Esophagus squamous epithelium (tissue), 5 donors: ENCODE measurements around the gene HOXD13. TPM values are rescaled to one million over a fixed set of nuclear protein-coding genes. Genes with fewer than 3 reads are reported as not detected.

Experiments
- DNase-seq: peaks from one replicate; lab custom pipeline; 2025; lab: John Stamatoyannopoulos, UW
- H3K27ac ChIP-seq, 4 donors: fragments of 200-600 bp; sonication (generic); one replicate each; pipeline ENCODE4 v1.5.1; 2016 to 2019; ENCODE audit warnings: mild to moderate bottlenecking in 1 of 4
- H3K27me3 ChIP-seq, 4 donors: fragments of 200-600 bp; sonication (generic); 1 replicate in 3 of 4; 2 replicates in 1 of 4; pipeline versions ENCODE4 v1.5.1 to v1.6.0; 2017 to 2021; ENCODE audit warnings: antibody characterized with exemption in 1 of 4
- H3K36me3 ChIP-seq, 3 donors: fragments of 200-600 bp; sonication (generic); one replicate each; pipeline ENCODE4 v1.5.1; 2016 to 2019
- H3K4me1 ChIP-seq, 3 donors: fragments of 200-600 bp; sonication (generic); one replicate each; pipeline ENCODE4 v1.5.1; 2017 to 2019
- H3K4me3 ChIP-seq, 4 donors: fragments of 200-600 bp; sonication (generic); 1 replicate in 3 of 4; 2 replicates in 1 of 4; pipeline ENCODE4 v1.5.1; 2016 to 2019; ENCODE audit warnings: mild to moderate bottlenecking in 2 of 4, moderate library complexity in 1 of 4
- H3K9me3 ChIP-seq, 3 donors: fragments of 200-600 bp; sonication (generic); one replicate each; pipeline ENCODE4 v1.5.1; 2016 to 2019
- POLR2A ChIP-seq, 4 donors: fragments of 450-650 bp; IDR thresholded peaks; one replicate each; pipeline ENCODE4 v1.6.1; 2017; ENCODE audit warnings: antibody characterized with exemption in 4 of 4, mild to moderate bottlenecking in 4 of 4, moderate library complexity in 3 of 4
- WGBS, 2 donors: methylation state at CpG; one replicate each; pipeline ENCODE4 v1.1.5; 2018; 5-methylcytosine and 5-hydroxymethylcytosine counted together
- intact Hi-C: fragments of 100-400 bp; cut with DNase I; formaldehyde crosslinking; loops from one replicate; pipeline ENCODE4 v1.15.0; 2022
- total RNA-seq, 4 donors: library from RNA; depleted of rRNA; stranded (reverse); fragments of >200 nt; gene quantifications; one replicate each; pipeline ENCODE4 v1.1.0, GENCODE V29; 2016
- TF ChIP-seq, protein P1 (sequence below), 6 experiments: fragments of 450-650 bp in 4 of 6; fragments of 200-600 bp in 2 of 6; sonication (generic) in 2 of 6; IDR thresholded peaks; one replicate each; pipeline ENCODE4 v1.5.1; 2016 to 2019; ENCODE audit warnings: antibody characterized with exemption in 6 of 6, mild to moderate bottlenecking in 4 of 6, moderate library complexity in 4 of 6
- donor health status: DM: yes; HTN: yes; CAD: no.

HOXD13 gene
- total RNA-seq, 4 donors from 2014 or later: not detected

DNA sequence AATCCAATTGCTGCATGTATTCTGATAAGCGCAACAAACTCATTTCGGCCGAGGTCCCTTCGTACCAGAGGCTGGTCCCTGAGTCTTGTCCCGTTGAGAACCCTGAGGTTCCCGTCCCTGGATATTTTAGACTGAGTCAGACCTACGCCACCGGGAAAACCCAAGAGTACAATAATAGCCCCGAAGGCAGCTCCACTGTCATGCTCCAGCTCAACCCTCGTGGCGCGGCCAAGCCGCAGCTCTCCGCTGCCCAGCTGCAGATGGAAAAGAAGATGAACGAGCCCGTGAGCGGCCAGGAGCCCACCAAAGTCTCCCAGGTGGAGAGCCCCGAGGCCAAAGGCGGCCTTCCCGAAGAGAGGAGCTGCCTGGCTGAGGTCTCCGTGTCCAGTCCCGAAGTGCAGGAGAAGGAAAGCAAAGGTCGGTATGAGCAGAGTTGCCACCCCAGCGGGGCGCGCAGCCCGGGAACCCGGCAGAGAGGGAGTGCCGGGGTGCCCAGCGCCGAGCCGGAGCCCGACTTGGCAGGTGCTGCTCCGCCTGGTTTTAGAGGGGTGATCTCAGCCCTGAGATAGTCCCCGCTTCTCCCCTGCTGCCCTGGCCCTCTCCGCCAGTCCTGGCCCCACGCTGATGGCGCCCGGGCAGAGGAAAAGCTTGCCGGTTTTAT lies 24.8 kb downstream of the HOXD13 start:
- Histone ChIP-seq H3K27ac (peak overlapping the region in 2 of 4 donors; percentile 17 to 42), H3K4me3 (peak overlapping the region in 3 of 4 donors; percentile 12 to 27 (median 12)), H3K4me1 (peaks cover 0 to 17% (median under 1%) of the 10 kb centered on the region in 3 donors), H3K27me3 (peaks cover 51 to 100% (median 67%) of the 10 kb centered on the region in 4 donors), H3K9me3 (no peaks in the 10 kb centered on the region), H3K36me3 (no peaks in the 10 kb centered on the region)
- TF ChIP-seq, protein P1, sequence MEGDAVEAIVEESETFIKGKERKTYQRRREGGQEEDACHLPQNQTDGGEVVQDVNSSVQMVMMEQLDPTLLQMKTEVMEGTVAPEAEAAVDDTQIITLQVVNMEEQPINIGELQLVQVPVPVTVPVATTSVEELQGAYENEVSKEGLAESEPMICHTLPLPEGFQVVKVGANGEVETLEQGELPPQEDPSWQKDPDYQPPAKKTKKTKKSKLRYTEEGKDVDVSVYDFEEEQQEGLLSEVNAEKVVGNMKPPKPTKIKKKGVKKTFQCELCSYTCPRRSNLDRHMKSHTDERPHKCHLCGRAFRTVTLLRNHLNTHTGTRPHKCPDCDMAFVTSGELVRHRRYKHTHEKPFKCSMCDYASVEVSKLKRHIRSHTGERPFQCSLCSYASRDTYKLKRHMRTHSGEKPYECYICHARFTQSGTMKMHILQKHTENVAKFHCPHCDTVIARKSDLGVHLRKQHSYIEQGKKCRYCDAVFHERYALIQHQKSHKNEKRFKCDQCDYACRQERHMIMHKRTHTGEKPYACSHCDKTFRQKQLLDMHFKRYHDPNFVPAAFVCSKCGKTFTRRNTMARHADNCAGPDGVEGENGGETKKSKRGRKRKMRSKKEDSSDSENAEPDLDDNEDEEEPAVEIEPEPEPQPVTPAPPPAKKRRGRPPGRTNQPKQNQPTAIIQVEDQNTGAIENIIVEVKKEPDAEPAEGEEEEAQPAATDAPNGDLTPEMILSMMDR (IDR thresholded peaks at IDR 0.05): no peak
- TF ChIP-seq POLR2A (IDR thresholded peaks at IDR 0.05): no peak
- intact Hi-C loops: no loop called here
- DNase-seq: no peak
- WGBS, 2 donors: 29 to 44% methylated on average over 7 to 13 of the region's 40 CpGs

DNA sequence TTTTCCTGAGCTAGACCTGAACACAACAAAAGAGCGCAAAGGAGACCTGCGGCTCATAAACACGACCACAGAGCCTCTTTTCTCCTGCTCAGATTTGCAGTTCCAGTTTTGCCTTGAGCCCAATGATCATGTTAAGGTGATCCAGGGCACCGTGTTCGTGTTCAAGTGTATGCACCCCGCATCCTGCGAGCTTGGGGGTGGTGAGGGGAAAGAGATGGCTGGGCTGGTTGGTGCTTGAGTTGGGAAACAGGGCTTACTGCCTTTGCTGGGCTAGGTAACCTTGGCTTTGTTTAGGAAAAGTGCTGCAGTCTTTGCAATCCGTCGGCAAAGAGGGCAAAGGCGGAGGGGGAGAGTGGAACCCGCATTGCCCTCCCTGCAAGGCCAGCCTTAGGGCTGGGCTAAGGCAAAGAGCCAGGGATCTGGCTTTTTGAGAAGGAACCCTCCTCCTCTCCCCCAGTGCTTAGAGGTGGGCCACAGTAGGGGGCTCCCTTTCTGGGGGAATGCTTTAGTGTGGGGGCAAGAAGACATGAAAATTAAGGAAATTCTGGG lies 25.4 kb downstream of the HOXD13 start:
- peaks cover 0 to 23% (median 4%) of the 10 kb centered on the region in 3 donors for H3K4me1 ChIP-seq
- DNase-seq: no peak
- H3K36me3 ChIP-seq: no peaks in the 10 kb centered on the region
- peaks cover 52 to 100% (median 64%) of the 10 kb centered on the region in 4 donors for H3K27me3 ChIP-seq
- intact Hi-C loops: no loop called here
- H3K27ac ChIP-seq: peak overlapping the region in 2 of 4 donors; percentile 17 to 42
- TF ChIP-seq POLR2A (IDR thresholded peaks at IDR 0.05): no peak
- TF ChIP-seq, protein P1 (IDR thresholded peaks at IDR 0.05): no peak
- H3K9me3 ChIP-seq: no peaks in the 10 kb centered on the region
- WGBS, 2 donors: 7 to 18% methylated on average over 6 to 9 of the region's 11 CpGs
- peak overlapping the region in 3 of 4 donors; percentile 12 to 27 (median 12) for H3K4me3 ChIP-seq

DNA sequence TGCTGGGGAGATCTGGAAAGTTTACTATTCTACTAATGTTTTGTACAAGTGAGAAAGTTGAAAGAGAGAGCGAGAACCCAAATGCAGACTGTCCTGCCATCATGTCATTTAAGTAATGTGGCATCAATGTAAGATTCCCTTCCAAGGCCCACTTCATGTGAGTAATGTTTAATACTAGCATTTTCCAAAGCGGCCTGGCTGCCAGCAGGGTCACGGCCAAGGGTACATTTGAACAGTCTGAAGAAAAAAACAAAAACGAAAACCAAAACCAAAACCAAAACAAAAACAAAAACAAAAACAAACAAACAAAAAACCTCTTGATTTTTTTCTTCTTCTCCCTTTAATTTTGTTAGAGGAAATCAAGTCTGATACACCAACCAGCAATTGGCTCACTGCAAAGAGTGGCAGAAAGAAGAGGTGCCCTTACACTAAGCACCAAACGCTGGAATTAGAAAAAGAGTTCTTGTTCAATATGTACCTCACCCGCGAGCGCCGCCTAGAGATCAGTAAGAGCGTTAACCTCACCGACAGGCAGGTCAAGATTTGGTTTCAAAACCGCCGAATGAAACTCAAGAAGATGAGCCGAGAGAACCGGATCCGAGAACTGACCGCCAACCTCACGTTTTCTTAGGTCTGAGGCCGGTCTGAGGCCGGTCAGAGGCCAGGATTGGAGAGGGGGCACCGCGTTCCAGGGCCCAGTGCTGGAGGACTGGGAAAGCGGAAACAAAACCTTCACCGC lies 26.2 kb downstream of the HOXD13 start:
- TF ChIP-seq, protein P1 (IDR thresholded peaks at IDR 0.05): peak in 4 of 6 experiments; percentile 19 to 48 (median 23)
- TF ChIP-seq POLR2A (IDR thresholded peaks at IDR 0.05): no peak
- peak overlapping the region in 1 of 4 donors; percentile 24 for H3K4me3 ChIP-seq
- WGBS, 2 donors: 16% methylated on average over 23 to 24 of the region's 24 CpGs
- no peaks in the 10 kb centered on the region for H3K36me3 ChIP-seq
- no peak for DNase-seq
- intact Hi-C loops: no loop called here
- peaks cover 0 to 31% (median 4%) of the 10 kb centered on the region in 3 donors for H3K4me1 ChIP-seq
- no peaks in the 10 kb centered on the region for H3K9me3 ChIP-seq
- H3K27me3 ChIP-seq: peaks cover 58 to 100% (median 62%) of the 10 kb centered on the region in 4 donors
- H3K27ac ChIP-seq: no peak overlapping the region

DNA sequence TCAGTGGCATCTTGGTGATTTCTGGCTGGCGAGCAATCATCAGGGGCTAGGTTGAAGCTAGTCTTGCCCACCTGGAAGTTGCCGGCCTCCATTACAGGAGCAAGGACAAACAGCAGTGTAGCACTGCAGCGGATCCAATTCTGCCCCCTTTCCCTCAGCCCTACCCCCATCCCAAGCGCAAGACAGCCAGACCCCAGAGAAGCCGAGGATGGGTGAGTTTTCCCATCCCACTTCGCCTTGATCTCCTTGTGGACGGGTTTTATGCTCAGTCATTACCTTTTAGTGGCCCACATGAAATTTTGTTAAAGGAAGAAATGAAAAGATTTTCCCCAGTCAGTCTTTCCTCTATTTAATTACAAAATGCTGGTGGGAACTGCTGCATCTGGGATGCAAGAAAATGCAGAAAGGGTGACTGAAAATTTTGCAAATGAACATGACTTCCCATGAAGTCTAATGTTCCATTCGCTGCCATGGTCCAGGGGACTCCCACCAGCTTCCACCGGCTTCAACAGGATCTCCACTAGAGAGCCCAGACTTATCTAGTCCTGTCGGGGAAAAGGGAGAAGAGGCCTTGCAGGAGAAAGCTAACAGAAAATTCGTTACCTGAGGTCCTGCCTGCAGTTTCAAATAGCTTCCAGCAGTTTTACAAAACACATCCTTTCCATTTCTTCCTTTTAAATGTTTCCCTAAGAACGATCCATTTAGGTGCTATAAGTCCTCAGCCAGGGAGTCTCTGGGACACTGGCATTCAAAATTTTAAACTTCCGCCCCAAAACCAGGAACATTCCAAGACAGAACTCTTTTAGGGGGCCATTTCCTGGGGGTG lies 28.1 kb downstream of the HOXD13 start:
- Histone ChIP-seq H3K4me1 (peaks cover 0 to 34% (median 4%) of the 10 kb centered on the region in 3 donors), H3K27ac (peak overlapping the region in 1 of 4 donors; percentile 30), H3K36me3 (no peaks in the 10 kb centered on the region), H3K9me3 (no peaks in the 10 kb centered on the region), H3K4me3 (no peak overlapping the region), H3K27me3 (peaks cover 56 to 100% (median 67%) of the 10 kb centered on the region in 4 donors)
- no peak for DNase-seq
- no peak for TF ChIP-seq POLR2A (IDR thresholded peaks at IDR 0.05)
- TF ChIP-seq, protein P1 (IDR thresholded peaks at IDR 0.05): no peak
- intact Hi-C loops: loop anchor here (10.0 kb wide), 2 partner anchors 694 to 1024 kb away; no protein-coding TSS in a partner anchor
- WGBS, 2 donors: 24 to 25% methylated on average over 13 of the region's 13 CpGs
